T-cell (primary cell): ENCODE measurements around the gene VARS2. TPM values are rescaled to one million over a fixed set of nuclear protein-coding genes. Genes with fewer than 3 reads are reported as not detected.

ENCODE experiments used
- ATAC-seq, 4 experiments: fragments of 200-7000 bp in 3 of 4; fragments of 150-1000 bp in 1 of 4; cut with Tn5 transposase; replicated peaks in 1 of 4; 1 replicate in 3 of 4; 2 replicates in 1 of 4; pipeline ENCODE4 v1.10.0; 2021; ENCODE audit warnings: moderate library complexity in 3 of 4, mild to moderate bottlenecking in 2 of 4, moderate number of reproducible peaks in 1 of 4
- CTCF ChIA-PET, 2 donors: fragments of 300-600 bp; sonication (Branson Sonifier 250); formaldehyde crosslinking; loops; one replicate each; lab custom pipeline; 2022; ENCODE audit warnings: antibody characterized with exemption in 2 of 2; lab: Charles Lee
- POLR2A ChIA-PET, 2 donors: fragments of 300-600 bp; sonication (Branson Sonifier 250); formaldehyde crosslinking; loops; one replicate each; lab custom pipeline; 2022; ENCODE audit warnings: antibody characterized with exemption in 2 of 2; lab: Charles Lee
- DNase-seq, 35 experiments: peaks; one replicate each; pipeline versions ENCODE4 v3.0.0 to v3.0.0-alpha.2; 2013 to 2023
- H3K27ac ChIP-seq: one replicate; pipeline ENCODE4 v1.5.1; 2013; ENCODE audit warnings: low read length
- H3K27me3 ChIP-seq, 2 experiments: replicated peaks in 1 of 2; 1 replicate in 1 of 2; 2 replicates in 1 of 2; pipeline versions ENCODE4 v1.6.1 to v1.7.0; 2013; ENCODE audit warnings: low read length in 1 of 2, mixed read lengths in 1 of 2; ENCODE audit not compliant: control insufficient read depth in 2 of 2, insufficient read depth in 2 of 2; ENCODE audit errors: extremely low read depth in 1 of 2
- H3K36me3 ChIP-seq, 2 donors: 1 replicate in 1 of 2; 2 replicates in 1 of 2; pipeline versions ENCODE4 v1.6.1 to v1.7.0; 2013; ENCODE audit warnings: low read length in 1 of 2; ENCODE audit not compliant: control insufficient read depth in 2 of 2, insufficient read depth in 1 of 2; ENCODE audit errors: extremely low read depth in 1 of 2
- H3K4me1 ChIP-seq, 2 experiments: 1 replicate in 1 of 2; 2 replicates in 1 of 2; pipeline versions ENCODE4 v1.6.1 to v1.7.0; 2013; ENCODE audit warnings: low read length in 2 of 2, mixed read lengths in 1 of 2; ENCODE audit not compliant: insufficient read depth in 2 of 2, control insufficient read depth in 1 of 2; ENCODE audit errors: extremely low read depth in 1 of 2
- H3K4me3 ChIP-seq, 2 donors: 1 replicate in 1 of 2; 2 replicates in 1 of 2; pipeline versions ENCODE4 v1.5.1 to v1.7.0; 2013; ENCODE audit warnings: mild to moderate bottlenecking in 2 of 2, low read length in 1 of 2, moderate library complexity in 1 of 2; ENCODE audit not compliant: control insufficient read depth in 1 of 2; ENCODE audit errors: extremely low read depth in 1 of 2
- H3K9me3 ChIP-seq: 2 replicates; pipeline ENCODE4 v1.7.0; 2013
- H3K27ac Mint-ChIP-seq, 2 donors: one replicate each; pipeline ENCODE4 v1.8.0; 2020 to 2021; ENCODE audit warnings: mild to moderate bottlenecking in 2 of 2, mixed read lengths in 2 of 2
- H3K27me3 Mint-ChIP-seq, 2 donors: one replicate each; pipeline ENCODE4 v1.8.0; 2021 to 2022; ENCODE audit warnings: mixed read lengths in 2 of 2
- H3K36me3 Mint-ChIP-seq: one replicate; pipeline ENCODE4 v1.8.0; 2021; ENCODE audit warnings: mixed read lengths
- H3K4me1 Mint-ChIP-seq, 3 donors: one replicate each; pipeline ENCODE4 v1.8.0; 2020 to 2022; ENCODE audit warnings: mixed read lengths in 3 of 3, mild to moderate bottlenecking in 1 of 3
- H3K4me3 Mint-ChIP-seq, 3 donors: one replicate each; pipeline ENCODE4 v1.8.0; 2020 to 2022; ENCODE audit warnings: mild to moderate bottlenecking in 3 of 3, mixed read lengths in 3 of 3, moderate library complexity in 3 of 3
- H3K9me3 Mint-ChIP-seq, 3 donors: one replicate each; pipeline ENCODE4 v1.8.0; 2020 to 2022; ENCODE audit warnings: mixed read lengths in 3 of 3
- WGBS: methylation state at CpG from one replicate; pipeline ENCODE4 v1.1.5; 2013; ENCODE audit warnings: missing lambda C conversion rate; ENCODE audit not compliant: insufficient coverage; 5-methylcytosine and 5-hydroxymethylcytosine counted together
- total RNA-seq, 35 experiments: library from RNA in 6 of 35; stranded (reverse) in 6 of 35; fragments of 120-200 nt in 1 of 35; gene quantifications; one replicate each; pipeline versions ENCODE4 v1.2.1 to v1.2.4 and lab custom pipeline; 2013 to 2026

The VARS2 gene
- total RNA-seq, 5 donors from 2014 or later (not counting 1 experiment from before 2014, with no cell fraction given) = 25.1 to 55.2 (median 40.9) TPM

GRCh38 chr6:30928677-30929076 lies 14.6 kb downstream of the VARS2 start:
- Mint-ChIP-seq H3K4me1 (no peaks in the 10 kb centered on the region), H3K9me3 (peaks cover 0 to 14% (median 12%) of the 10 kb centered on the region in 3 donors), H3K27ac (no peak overlapping the region), H3K27me3 (no peaks in the 10 kb centered on the region), H3K4me3 (no peak overlapping the region), H3K36me3 (peaks cover 18% of the 10 kb centered on the region)
- 100% methylated on average over 2 of the region's 3 CpGs for WGBS
- ATAC-seq (no peak), DNase-seq (no peak)
- Histone ChIP-seq H3K27me3 (peaks cover 0 to 2% of the 10 kb centered on the region in 2 experiments), H3K4me3 (no peak overlapping the region), H3K27ac (no peak overlapping the region), H3K36me3 (peaks cover 7 to 30% of the 10 kb centered on the region in 2 donors), H3K9me3 (peaks cover 2% of the 10 kb centered on the region), H3K4me1 (no peaks in the 10 kb centered on the region)
- ChIA-PET CTCF (no interaction called here), POLR2A (no interaction called here)

GRCh38 chr6:30930506-30930905 lies 16.5 kb downstream of the VARS2 start:
- ATAC-seq = no peak
- no peak overlapping the region for H3K4me3 Mint-ChIP-seq
- no peaks in the 10 kb centered on the region for H3K27me3 Mint-ChIP-seq
- 96% methylated on average over 3 of the region's 4 CpGs for WGBS
- H3K27ac Mint-ChIP-seq = no peak overlapping the region
- no peaks in the 10 kb centered on the region for H3K4me1 ChIP-seq
- peaks cover 0 to 8% (median 3%) of the 10 kb centered on the region in 3 donors for H3K4me1 Mint-ChIP-seq
- POLR2A ChIA-PET = no interaction called here
- H3K27me3 ChIP-seq = peaks cover 0 to 5% of the 10 kb centered on the region in 2 experiments
- CTCF ChIA-PET = no interaction called here
- peaks cover 10% of the 10 kb centered on the region for H3K36me3 Mint-ChIP-seq
- no peak for DNase-seq
- peaks cover 2% of the 10 kb centered on the region for H3K9me3 ChIP-seq
- H3K4me3 ChIP-seq = no peak overlapping the region
- H3K27ac ChIP-seq = no peak overlapping the region
- peaks cover 2 to 13% of the 10 kb centered on the region in 2 donors for H3K36me3 ChIP-seq
- H3K9me3 Mint-ChIP-seq = peaks cover 0 to 14% (median 12%) of the 10 kb centered on the region in 3 donors

GRCh38 chr6:30931272-30931671 lies 17.2 kb downstream of the VARS2 start:
- ChIA-PET POLR2A (no interaction called here), CTCF (no interaction called here)
- Histone ChIP-seq H3K4me1 (no peaks in the 10 kb centered on the region), H3K27ac (no peak overlapping the region), H3K27me3 (peaks cover 0 to 7% of the 10 kb centered on the region in 2 experiments), H3K36me3 (peaks cover 0 to 5% of the 10 kb centered on the region in 2 donors), H3K9me3 (peaks cover 2% of the 10 kb centered on the region), H3K4me3 (no peak overlapping the region)
- H3K4me1 Mint-ChIP-seq = peaks cover 0 to 8% (median 3%) of the 10 kb centered on the region in 3 donors
- no peak overlapping the region for H3K27ac Mint-ChIP-seq
- H3K36me3 Mint-ChIP-seq = peaks cover 8% of the 10 kb centered on the region
- no peak for ATAC-seq
- WGBS = 65% methylated on average over 6 of the region's 8 CpGs
- H3K4me3 Mint-ChIP-seq = no peak overlapping the region
- H3K27me3 Mint-ChIP-seq = no peaks in the 10 kb centered on the region
- peaks cover 0 to 14% (median 12%) of the 10 kb centered on the region in 3 donors for H3K9me3 Mint-ChIP-seq
- no peak for DNase-seq

- H3K4me1 Mint-ChIP-seq = peaks cover 0 to 8% (median 3%) of the 10 kb centered on the region in 3 donors
- H3K36me3 Mint-ChIP-seq = peaks cover 4% of the 10 kb centered on the region
- Histone ChIP-seq H3K27ac (no peak within 1 kb of the TSS), H3K9me3 (peaks cover 2% of the 10 kb centered on the region), H3K27me3 (peaks cover 0 to 8% of the 10 kb centered on the region in 2 experiments), H3K4me1 (no peaks in the 10 kb centered on the region), H3K4me3 (no peak within 1 kb of the TSS), H3K36me3 (peaks cover 0 to 3% of the 10 kb centered on the region in 2 donors)
- ChIA-PET CTCF (interaction anchor here in 1 of 2 donors (0.7 kb wide), 1 partner anchor 250 kb away, joined by 3 read pairs; no protein-coding TSS in a partner anchor), POLR2A (no interaction called here)
- no CpG with 5 or more reads among the region's 7 CpGs for WGBS
- no peak within 1 kb of the TSS for H3K4me3 Mint-ChIP-seq
- H3K9me3 Mint-ChIP-seq = peaks cover 0 to 14% (median 12%) of the 10 kb centered on the region in 3 donors
- no peak for ATAC-seq
- no peak for DNase-seq
- peaks cover 0 to 3% of the 10 kb centered on the region in 2 donors for H3K27me3 Mint-ChIP-seq
- no peak within 1 kb of the TSS for H3K27ac Mint-ChIP-seq
These were observed 18.1 kb downstream of the VARS2 start, which contains the start of gene SFTA2 for GRCh38 chr6:30931969-30932645. Gene SFTA2 (minus strand): TSS chr6:30932170. CDS start chr6:30932096, 74 bp downstream.

- CTCF ChIA-PET = interaction anchor here in 1 of 2 donors (0.7 kb wide), 1 partner anchor 249 kb away, joined by 3 read pairs; no protein-coding TSS in a partner anchor
- Mint-ChIP-seq H3K4me1 (peaks cover 0 to 8% (median 3%) of the 10 kb centered on the region in 3 donors), H3K9me3 (peaks cover 0 to 14% (median 12%) of the 10 kb centered on the region in 3 donors), H3K36me3 (peaks cover 4% of the 10 kb centered on the region), H3K4me3 (no peak overlapping the region), H3K27ac (no peak overlapping the region), H3K27me3 (peaks cover 1 to 3% of the 10 kb centered on the region in 2 donors)
- Histone ChIP-seq H3K4me3 (no peak overlapping the region), H3K27me3 (peaks cover 0 to 9% of the 10 kb centered on the region in 2 experiments), H3K36me3 (peaks cover 0 to 1% of the 10 kb centered on the region in 2 donors), H3K9me3 (peaks cover 2% of the 10 kb centered on the region), H3K4me1 (no peaks in the 10 kb centered on the region), H3K27ac (no peak overlapping the region)
- ATAC-seq (no peak), DNase-seq (no peak)
- 73% methylated on average over 3 of the region's 6 CpGs for WGBS
- POLR2A ChIA-PET = no interaction called here
These were observed 18.8 kb downstream of the VARS2 start for GRCh38 chr6:30932665-30933365.

- Mint-ChIP-seq H3K9me3 (no peaks in the 10 kb centered on the region), H3K27me3 (peaks cover 7 to 8% of the 10 kb centered on the region in 2 donors), H3K4me1 (peaks cover 0 to 8% (median 3%) of the 10 kb centered on the region in 3 donors), H3K27ac (no peak overlapping the region), H3K36me3 (no peaks in the 10 kb centered on the region), H3K4me3 (no peak overlapping the region)
- no peaks in the 10 kb centered on the region for H3K36me3 ChIP-seq
- CTCF ChIA-PET = interaction anchor here in 1 of 2 donors (0.7 kb wide), 1 partner anchor 46 kb away, joined by 3 read pairs; no protein-coding TSS in a partner anchor
- peaks cover 0 to 28% of the 10 kb centered on the region in 2 experiments for H3K27me3 ChIP-seq
- WGBS = 22% methylated on average over 3 of the region's 3 CpGs
- DNase-seq (no peak), ATAC-seq (no peak)
- H3K9me3 ChIP-seq = no peaks in the 10 kb centered on the region
- no peak overlapping the region for H3K4me3 ChIP-seq
- H3K4me1 ChIP-seq = no peaks in the 10 kb centered on the region
- no peak overlapping the region for H3K27ac ChIP-seq
- POLR2A ChIA-PET = no interaction called here
These were observed 21.0 kb downstream of the VARS2 start for GRCh38 chr6:30935018-30935417.
